22Rv1 (cell line): ENCODE data around the gene PIK3AP1.

Source experiments
- ZFX ChIP-seq: fragments of 450-650 bp; IDR thresholded peaks from 2 replicates; pipeline ENCODE4 v1.6.1; 2017; ENCODE audit warnings: antibody characterized with exemption, borderline replicate concordance
- TF ChIP-seq, protein P1 (sequence below): fragments of 450-650 bp; IDR thresholded peaks from 2 replicates; pipeline ENCODE4 v1.5.1; 2017; ENCODE audit warnings: mild to moderate bottlenecking

DNA sequence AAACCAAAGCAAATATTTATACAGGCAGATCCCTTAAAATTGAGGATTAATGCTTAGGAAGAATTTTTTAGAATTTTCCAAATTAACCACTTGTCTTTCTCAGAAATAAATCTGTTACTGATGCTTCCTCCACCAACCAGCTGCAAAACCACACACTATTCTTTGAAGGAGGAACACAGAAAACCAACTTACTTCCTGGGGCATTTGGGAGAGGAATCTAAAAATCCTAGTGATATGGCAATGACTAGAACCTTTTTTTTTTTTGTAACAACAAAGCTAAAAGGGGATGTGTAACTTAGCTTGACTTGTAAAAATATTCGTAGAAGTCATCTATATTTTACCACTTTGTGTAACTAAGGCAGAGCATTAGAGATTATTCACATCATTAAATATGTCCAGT, 128.4 kb downstream of the PIK3AP1 start:
- TF ChIP-seq, protein P1, sequence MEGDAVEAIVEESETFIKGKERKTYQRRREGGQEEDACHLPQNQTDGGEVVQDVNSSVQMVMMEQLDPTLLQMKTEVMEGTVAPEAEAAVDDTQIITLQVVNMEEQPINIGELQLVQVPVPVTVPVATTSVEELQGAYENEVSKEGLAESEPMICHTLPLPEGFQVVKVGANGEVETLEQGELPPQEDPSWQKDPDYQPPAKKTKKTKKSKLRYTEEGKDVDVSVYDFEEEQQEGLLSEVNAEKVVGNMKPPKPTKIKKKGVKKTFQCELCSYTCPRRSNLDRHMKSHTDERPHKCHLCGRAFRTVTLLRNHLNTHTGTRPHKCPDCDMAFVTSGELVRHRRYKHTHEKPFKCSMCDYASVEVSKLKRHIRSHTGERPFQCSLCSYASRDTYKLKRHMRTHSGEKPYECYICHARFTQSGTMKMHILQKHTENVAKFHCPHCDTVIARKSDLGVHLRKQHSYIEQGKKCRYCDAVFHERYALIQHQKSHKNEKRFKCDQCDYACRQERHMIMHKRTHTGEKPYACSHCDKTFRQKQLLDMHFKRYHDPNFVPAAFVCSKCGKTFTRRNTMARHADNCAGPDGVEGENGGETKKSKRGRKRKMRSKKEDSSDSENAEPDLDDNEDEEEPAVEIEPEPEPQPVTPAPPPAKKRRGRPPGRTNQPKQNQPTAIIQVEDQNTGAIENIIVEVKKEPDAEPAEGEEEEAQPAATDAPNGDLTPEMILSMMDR = no peak
- no peak for TF ChIP-seq ZFX
